GM18520 (cell line): ENCODE measurements around the gene ROR2.

Source experiments
- ATAC-seq: cut with Tn5 transposase; IDR thresholded peaks from one replicate; pipeline ENCODE4 v1.9.1; 2021; ENCODE audit not compliant: unreplicated experiment

The ROR2 gene

GRCh38 chr9:91843623-91844148 lies 106.3 kb downstream of the ROR2 start:
- no peak for ATAC-seq

- no peak for ATAC-seq
Observed at GRCh38 chr9:91843093-91843492, 106.9 kb downstream of the ROR2 start.

GRCh38 chr9:91842358-91843049 lies 107.5 kb downstream of the ROR2 start:
- no peak for ATAC-seq

GRCh38 chr9:91841591-91841990 lies 108.4 kb downstream of the ROR2 start:
- ATAC-seq: no peak

GRCh38 chr9:91840882-91841281 lies 109.1 kb downstream of the ROR2 start:
- no peak for ATAC-seq

- ATAC-seq: no peak
Observed at GRCh38 chr9:91840469-91840868, 109.6 kb downstream of the ROR2 start.

- no peak for ATAC-seq
Observed at GRCh38 chr9:91839926-91840465, 110.0 kb downstream of the ROR2 start.

GRCh38 chr9:91837981-91838731 lies 111.9 kb downstream of the ROR2 start:
- ATAC-seq: no peak

- no peak for ATAC-seq
Observed at GRCh38 chr9:91836515-91836914, 113.5 kb downstream of the ROR2 start.

- ATAC-seq: no peak
Observed at GRCh38 chr9:91835632-91836031, 114.4 kb downstream of the ROR2 start.

- no peak for ATAC-seq
Observed at GRCh38 chr9:91835216-91835615, 114.8 kb downstream of the ROR2 start.

- ATAC-seq: no peak
Observed at GRCh38 chr9:91834740-91835139, 115.3 kb downstream of the ROR2 start.

GRCh38 chr9:91833878-91834255 lies 116.2 kb downstream of the ROR2 start:
- no peak for ATAC-seq

GRCh38 chr9:91833096-91833877 lies 116.7 kb downstream of the ROR2 start:
- no peak for ATAC-seq

GRCh38 chr9:91832322-91832721 lies 117.7 kb downstream of the ROR2 start:
- no peak for ATAC-seq

- no peak for ATAC-seq
Observed at GRCh38 chr9:91825866-91826265, 124.2 kb downstream of the ROR2 start.

- no peak for ATAC-seq
Observed at GRCh38 chr9:91825422-91825821, 124.6 kb downstream of the ROR2 start.

- ATAC-seq: no peak
Observed at GRCh38 chr9:91824601-91825305, 125.3 kb downstream of the ROR2 start.

- ATAC-seq: no peak
Observed at GRCh38 chr9:91824151-91824550, 125.9 kb downstream of the ROR2 start.

GRCh38 chr9:91820949-91821880 lies 128.8 kb downstream of the ROR2 start:
- no peak for ATAC-seq
